ENCODE measurements around the gene CHSY1. TPM values are rescaled to one million over a fixed set of nuclear protein-coding genes. Genes with fewer than 3 reads are reported as not detected.
"Not testable (repeated sequence)": the region's sequence is repeated elsewhere in the genome, so short reads cannot be mapped to it uniquely, and the experiment has no call there.

CHSY1 gene
- total RNA-seq, result 23.4 TPM

GRCh38 chr15:101251830-101252820 lies at the start of gene CHSY1:
TSS of gene CHSY1 (minus strand) at chr15:101252048. CDS start at chr15:101251456, 592 bp downstream.
- peak; percentile 77 to 95 (median 93) for DNase-seq (ENCODE audit: low read depth in 2 of 3, low spot score in 2 of 3)

- DNase-seq (ENCODE audit: low read depth in 2 of 3, low spot score in 2 of 3), result no peak
These were observed 44.9 kb upstream of the CHSY1 start for GRCh38 chr15:101296418-101297405.

- DNase-seq (ENCODE audit: low read depth in 2 of 3, low spot score in 2 of 3), result no peak
These were observed 43.8 kb upstream of the CHSY1 start for GRCh38 chr15:101295607-101296161.

- DNase-seq (ENCODE audit: low read depth in 2 of 3, low spot score in 2 of 3), result peak; percentile 90 to 96 (median 95)
These were observed 43.1 kb upstream of the CHSY1 start, which contains the start of gene SNRPA1 for GRCh38 chr15:101294731-101295606. TSS of gene SNRPA1 (minus strand) at chr15:101295248. CDS start at chr15:101295178, 70 bp downstream.

DNA sequence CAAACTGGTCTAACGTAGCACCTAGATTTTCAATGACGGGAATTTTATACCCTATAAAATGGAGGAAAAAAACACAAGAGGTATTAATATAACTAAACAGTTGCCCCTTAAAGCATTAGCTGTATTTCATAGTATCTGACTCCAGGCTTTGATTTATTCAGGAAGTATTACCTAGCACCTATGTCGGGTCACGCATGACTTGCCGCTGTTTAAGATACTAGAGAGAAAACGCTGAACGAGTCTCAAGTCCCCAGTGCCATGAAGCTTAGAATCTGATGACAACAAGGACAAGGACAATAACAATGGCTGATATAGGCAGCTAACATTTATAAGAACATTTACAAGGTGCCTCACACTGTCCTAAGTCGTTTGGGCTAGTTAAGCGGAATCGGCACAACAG lies 41.3 kb upstream of the CHSY1 start:
- DNase-seq (ENCODE audit: low read depth in 2 of 3, low spot score in 2 of 3), result no peak

- DNase-seq (ENCODE audit: low read depth in 2 of 3, low spot score in 2 of 3), result peak in 2 of 3 donors; percentile 61 to 79
These were observed 37.2 kb upstream of the CHSY1 start for GRCh38 chr15:101288905-101289513.

- DNase-seq (ENCODE audit: low read depth in 2 of 3, low spot score in 2 of 3), result not testable (repeated sequence)
These were observed 35.5 kb upstream of the CHSY1 start for GRCh38 chr15:101287342-101287741.

DNA sequence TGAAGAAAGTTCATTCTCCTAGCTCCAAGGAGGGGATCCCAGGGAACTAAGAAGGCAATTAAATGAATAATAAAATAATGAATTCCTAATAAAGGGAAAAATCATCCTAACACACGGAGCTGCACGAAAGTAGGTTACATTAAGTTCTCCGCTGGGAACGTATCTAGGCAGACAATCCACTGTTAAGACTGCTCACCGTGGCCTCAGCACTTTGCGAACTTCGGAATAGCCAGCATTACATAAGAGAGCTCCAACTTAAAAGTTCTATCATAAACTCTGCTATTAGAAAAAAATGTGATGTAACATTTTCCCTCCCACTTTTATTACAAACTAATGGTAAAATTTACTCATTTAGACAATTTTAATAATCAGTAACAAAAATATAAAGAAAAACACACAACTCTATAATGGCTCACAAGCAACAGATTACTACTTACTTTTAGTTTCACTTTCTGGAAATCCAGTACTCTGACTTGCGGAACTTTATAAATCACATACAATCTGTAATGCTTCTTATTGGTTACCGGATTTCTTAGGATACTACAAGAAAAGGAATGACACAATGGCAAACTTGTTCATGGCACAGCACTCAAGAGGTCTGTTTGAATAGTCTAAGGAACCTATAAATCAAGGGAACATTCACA lies 34.7 kb upstream of the CHSY1 start:
- DNase-seq (ENCODE audit: low read depth in 2 of 3, low spot score in 2 of 3), result peak in 1 of 3 donors; percentile 17

DNA sequence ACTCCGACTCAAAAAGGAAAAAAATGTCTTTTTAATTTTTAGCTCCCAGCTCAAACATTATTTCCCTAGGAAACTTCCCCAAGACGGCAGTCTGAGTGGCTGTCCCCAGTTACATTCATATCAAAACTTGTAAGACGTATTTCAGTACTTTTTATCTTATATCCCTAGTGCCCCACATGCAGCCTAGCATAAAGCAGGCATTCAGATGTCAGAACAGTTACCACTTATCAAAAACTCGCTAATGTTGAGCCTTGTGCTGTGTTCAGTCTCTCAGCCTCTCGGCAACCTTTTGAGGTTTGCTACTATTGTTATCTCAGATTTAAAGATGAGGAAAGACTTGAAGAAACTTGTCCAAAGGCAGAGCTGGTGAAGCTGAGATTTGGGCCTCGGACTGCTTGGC lies 32.1 kb upstream of the CHSY1 start:
- DNase-seq (ENCODE audit: low read depth in 2 of 3, low spot score in 2 of 3), result no peak

GRCh38 chr15:101280007-101280406 lies 28.2 kb upstream of the CHSY1 start:
- DNase-seq (ENCODE audit: low read depth in 2 of 3, low spot score in 2 of 3), result no peak

DNA sequence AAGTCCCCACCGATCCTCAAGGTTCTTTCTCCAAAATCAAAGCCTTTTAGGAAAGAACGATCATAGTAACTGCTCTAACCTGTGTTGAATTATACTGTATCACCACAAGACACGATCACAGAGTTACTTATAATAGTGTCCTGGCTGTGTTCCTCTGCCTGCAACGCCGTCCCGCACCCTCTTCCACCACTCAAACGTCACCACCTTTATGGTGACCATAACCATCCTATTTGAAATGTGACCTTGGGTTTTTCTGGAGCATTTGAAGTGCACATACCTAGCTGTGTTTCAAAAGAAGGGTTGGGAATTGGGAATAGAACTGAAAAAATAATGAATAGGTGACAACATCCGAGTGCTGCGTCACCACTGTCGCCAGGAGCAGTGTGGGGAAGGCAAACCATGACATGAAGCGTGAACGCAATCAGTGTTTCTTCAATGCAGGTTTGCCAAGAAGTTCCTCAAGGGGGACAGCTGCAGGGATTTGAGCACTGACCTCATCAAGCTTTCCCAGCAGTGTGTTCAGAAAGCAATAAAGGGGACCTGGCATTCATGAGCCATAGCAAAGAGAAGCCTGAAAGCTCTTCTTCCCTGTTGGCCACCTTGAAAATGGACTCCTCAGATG lies 26.2 kb upstream of the CHSY1 start:
- no peak for DNase-seq (ENCODE audit: low read depth in 2 of 3, low spot score in 2 of 3)

DNA sequence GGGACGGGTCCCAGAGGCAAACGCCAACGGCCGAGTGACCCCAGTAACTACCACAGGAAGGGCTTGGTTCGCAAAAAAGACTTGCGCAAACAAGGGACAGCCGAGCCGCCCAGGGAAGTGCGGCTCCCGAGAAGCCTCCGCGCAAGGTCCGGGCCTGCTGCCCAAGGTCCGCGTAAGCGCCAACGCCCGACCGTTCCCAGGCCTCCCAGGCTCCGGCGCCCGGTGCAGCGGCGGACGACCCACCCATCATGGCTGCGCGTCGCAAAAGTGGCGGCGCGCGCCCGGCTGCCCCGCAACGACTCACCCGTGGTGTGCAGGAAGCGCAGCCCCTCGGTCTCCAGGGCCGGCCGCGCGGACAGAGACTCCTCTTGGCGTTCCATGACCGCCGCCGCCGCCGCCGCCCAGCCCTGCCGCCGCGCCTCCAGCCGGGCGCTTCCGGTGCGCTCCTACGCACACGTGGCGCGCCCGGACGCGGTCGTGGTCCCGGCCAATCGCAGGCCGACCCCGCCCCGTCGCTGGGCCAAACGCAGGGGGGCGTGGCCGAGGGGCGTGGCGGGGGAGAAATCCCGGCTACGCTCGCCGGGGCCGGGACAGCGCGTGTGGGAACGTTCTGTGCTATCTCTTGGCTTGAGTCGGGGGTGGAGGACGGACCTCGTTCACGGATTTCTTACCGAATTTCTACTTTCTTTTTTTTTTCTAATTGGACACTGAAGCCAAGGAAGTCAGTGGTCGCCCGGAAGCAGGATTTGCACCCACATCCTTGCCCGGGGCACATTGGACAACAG lies 25.4 kb upstream of the CHSY1 start, which contains the start of gene SELENOS:
Gene SELENOS, minus strand, starts transcription at position 448 of the 785 bp plus-strand sequence. Its CDS starts 68 bp downstream, at position 380.
- peak; percentile 74 to 87 (median 84) for DNase-seq (ENCODE audit: low read depth in 2 of 3, low spot score in 2 of 3)

- DNase-seq (ENCODE audit: low read depth in 2 of 3, low spot score in 2 of 3), result peak in 2 of 3 donors; percentile 41 to 53
These were observed 24.7 kb upstream of the CHSY1 start for GRCh38 chr15:101276501-101277037.

GRCh38 chr15:101275018-101275417 lies 23.2 kb upstream of the CHSY1 start:
- no peak for DNase-seq (ENCODE audit: low read depth in 2 of 3, low spot score in 2 of 3)

DNA sequence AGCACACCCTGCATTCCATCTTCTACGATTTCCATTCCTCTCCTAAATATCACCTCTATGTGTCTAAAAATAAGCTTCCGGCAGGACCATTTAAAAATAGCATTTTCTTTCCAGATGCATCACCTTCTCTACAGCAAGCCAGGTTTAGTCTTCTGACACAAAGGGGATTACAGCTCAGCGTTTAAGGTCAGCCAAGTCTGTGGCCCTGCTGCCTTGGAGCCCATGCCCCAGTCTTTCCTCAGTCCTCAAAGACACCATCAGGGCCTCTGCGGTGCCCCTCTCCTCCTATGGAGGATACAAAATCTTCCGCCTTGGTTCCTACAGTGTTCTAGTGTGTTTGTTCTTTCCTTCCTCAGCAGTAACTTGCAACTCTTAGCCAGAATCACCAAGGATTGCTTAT lies 21.7 kb upstream of the CHSY1 start:
- DNase-seq (ENCODE audit: low read depth in 2 of 3, low spot score in 2 of 3), result no peak

- no peak for DNase-seq (ENCODE audit: low read depth in 2 of 3, low spot score in 2 of 3)
These were observed 20.7 kb upstream of the CHSY1 start for GRCh38 chr15:101272584-101272983.
